Measurements from ENCODE around the gene SGCB.

SGCB gene

DNA sequence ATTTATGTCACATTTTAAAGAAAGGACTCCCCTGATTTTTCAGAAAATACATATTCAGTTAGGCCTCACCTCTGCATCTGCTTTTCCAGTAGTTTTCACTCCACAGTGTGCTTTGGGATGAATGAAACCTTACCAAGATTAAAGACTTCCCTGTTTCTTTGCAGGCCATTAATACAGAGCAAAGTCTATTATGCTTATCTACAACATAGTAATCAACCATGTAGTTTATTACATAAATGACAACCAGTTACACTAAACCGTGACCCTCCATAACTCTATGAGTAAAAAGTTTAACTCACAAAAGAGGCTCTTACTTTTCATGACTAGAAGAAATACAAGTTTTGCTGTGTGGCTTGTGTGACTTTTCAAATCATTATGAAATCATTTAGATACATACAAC is 20.3 kb downstream of the SGCB start:
- no peak for DNase-seq

DNA sequence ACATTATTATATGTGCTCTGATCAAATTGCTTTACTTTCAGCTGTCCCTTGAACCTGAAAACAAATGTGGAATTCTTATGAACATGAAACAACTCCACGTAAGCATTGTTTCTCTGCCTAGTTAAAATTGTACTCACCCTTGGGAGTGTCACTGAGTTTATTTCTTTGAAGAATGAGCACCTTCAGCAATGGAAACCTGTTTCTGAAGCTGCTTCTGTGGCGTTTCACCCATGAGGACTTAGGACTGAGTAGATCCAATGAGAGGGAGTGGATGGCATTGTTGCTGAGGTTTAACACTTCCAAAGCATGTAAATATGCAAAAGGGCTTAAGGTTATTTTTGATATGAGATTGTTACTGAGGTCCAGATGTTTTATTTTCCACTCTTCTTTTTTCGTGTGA is 21.1 kb downstream of the SGCB start:
- no peak for DNase-seq

DNA sequence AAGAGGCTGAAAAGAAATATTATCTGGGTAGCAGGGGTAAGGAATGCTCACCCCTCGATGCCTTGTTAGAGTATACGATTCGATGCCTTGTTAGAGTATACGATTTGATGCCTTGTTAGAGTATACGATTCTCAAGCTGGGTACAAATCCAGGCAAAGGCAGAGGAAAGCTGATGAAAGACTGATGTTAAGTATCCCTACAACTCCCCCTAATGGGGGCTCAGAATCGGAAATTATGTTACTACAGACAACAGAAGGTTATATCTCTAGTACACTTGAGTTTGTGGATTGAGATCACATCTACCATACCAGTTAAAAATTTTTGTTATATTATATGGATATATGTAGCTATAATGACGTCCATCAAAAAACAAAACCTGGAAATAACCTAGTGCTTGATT is 22.7 kb downstream of the SGCB start:
- no peak for DNase-seq

DNA sequence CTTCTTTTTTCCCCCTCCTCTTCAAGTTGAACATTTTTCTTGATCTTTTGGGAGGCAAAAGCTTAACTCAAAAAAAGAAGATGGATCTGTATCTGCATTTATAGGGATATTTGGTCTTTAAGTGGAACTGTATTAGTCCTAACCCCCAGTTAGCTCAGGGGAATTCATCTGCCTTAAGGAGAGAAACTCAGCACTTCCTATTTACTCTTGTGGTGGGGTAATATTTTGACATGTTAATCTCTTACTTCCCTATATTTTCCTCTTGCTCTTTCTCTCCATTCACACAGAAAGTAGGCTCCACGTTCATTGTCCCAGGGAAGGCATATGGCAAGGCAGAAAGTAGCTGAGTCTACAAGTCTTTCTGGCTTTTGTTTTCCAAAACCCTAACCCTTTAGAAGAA is 23.2 kb downstream of the SGCB start:
- no peak for DNase-seq

DNA sequence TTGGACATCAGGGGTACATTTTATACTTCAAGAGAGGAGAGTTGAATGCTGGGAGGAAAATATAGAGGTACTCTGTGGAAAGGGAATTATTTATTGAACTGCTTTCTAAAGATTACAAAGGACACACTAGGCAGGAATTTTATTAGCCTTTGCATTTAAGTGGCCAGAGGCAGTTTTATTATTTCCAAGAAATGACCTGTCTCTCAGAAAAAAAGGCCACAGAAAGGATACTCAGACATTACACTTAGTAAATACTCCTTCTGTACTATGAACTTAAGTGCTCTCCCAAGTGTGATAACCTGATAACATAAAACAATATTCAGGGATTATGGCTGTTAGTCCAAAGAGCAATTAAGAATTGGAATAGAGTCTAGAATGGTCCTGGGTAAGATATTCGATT is 25.4 kb downstream of the SGCB start:
- DNase-seq, result no peak

DNA sequence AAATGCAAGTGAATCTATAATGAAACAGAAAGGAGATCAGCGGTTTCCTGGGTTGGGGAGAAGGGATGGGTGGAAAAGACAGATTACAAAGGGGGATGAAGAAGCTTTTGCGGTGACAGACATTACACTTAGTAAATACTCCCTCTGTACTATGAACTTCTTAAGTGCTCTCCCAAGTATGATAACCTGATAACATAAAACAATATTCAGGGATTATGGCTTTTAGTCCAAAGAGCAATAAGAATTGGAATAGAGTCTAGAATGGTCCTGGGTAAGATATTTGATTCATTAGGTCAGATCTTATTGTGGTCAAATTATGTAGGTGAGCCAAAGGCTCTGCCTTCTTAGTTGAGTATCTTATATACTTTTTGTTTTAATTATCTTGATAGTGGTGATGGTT is 27.1 kb downstream of the SGCB start:
- no peak for DNase-seq

DNA sequence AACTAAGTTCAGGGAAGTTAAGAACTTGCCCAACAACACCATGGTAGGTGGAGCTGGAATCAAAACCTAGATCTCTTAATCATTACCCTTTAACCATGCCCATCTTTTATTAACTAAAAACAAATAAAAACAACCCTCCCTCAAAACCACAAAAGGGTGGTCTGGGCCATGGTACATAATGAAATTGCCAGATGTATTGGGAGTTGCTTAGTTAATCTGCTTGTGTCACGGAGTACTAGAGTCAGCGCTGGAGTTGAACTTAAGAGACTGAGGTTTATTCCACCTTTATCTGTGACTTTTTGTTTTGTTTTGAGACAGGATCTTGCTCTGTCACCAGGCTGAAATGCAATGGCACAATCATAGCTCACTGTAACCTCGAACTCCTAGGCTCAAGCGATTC is 31.2 kb downstream of the SGCB start:
- no peak for DNase-seq

DNA sequence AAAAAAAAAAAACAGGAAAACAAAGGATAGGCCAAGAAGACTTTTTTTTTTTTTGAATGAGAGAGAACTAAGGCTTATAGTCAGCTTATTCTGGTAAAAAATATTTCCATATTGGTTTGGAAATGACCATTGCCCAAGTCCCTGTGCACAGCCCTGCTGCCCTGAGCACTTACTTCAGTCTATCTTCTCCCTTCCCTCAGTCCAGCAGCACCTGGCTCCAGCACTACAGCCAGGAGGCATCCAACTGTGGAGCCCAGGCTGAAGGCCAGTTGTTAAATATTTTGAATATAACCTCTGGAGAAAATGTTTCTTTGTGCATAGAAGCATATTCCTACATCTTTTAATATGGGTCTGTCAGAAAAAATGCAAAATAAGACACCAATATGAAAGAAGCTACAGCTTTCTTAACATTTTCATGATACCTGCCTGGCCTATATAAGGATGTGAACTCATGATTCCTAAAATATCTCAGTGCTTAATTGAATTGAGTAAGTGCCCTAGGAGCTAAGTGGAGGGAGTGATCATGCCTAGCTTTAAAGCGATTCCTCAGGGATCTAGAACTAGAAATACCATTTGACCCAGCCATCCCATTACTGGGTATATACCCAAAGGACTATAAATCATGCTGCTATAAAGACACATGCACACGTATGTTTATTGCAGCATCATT is 32.4 kb downstream of the SGCB start:
- no peak for DNase-seq

DNA sequence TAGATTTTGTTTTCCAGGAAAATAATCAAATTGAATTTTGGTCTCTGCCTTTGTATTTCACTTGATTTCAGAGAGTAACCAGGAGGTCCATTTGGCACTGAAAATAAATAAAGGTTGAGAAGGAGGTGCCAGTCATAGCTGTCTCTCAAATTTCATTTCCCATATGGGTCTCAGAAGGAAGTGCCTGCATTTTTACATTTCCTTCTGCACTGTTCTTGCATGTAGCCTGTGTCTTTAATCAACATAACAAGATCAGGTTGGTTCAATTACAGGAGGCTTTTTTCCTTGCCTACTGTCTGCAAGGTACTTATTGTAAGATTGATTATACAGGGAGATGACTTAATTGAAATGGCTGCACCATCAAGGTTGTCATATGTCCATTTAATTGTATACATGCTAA is 33.7 kb downstream of the SGCB start:
- no peak for DNase-seq

DNA sequence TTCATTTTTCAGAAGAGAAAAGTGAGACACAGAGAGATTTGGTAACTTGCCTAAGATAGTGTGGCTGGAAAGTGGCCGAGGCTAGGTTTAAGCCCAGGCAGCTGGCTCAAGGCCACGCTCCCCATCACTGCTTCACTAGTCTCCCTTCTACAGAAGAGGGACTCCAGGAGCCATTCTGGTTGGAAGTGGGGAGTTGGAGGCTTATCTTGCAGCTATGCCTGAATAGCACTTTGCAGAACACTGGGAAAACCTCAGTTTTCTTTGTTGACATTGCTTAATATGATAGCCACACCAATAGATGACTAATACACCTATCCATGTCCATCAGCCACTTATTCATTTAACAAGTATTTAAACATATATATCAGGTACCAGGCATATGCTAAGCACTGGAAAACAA is 36.5 kb downstream of the SGCB start:
- no peak for DNase-seq

DNA sequence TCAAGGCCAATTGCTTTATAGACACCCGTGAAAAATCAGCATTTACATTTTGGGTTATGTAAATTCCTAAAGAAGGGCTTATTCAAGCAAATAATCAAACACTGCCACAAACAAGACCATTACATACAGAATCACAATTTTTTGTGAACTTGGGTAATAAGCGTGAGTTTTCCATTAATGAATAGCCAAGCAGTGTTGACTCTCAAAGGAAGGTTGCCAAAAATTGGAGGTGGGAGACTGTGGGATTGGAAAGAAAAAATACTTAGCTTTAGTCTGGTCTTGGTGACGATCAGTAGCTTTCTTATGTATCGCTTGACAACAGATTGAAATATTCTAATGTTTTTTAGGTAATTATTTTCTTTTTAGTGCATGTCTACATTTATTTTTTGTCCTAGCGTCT is 38.8 kb downstream of the SGCB start:
- DNase-seq, result no peak

DNA sequence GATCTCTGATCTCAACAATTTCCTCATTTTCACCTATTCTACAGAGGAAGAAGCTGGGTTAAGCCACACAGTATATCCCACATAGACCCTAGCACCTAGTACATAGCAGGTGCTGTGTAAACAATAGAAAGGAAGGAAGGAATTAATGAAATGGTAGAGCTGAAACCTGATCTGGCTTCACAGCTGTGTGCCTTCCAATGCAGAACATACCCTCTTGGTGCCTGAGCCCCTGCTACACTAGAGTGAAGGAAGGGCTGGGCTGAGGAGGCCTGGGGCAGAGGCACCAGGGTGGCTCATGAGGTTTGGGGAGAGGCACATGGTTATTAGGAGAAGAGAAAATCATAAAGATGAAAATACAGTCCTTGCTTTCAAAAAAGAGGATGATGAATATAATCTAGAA is 39.3 kb downstream of the SGCB start:
- DNase-seq, result no peak

DNA sequence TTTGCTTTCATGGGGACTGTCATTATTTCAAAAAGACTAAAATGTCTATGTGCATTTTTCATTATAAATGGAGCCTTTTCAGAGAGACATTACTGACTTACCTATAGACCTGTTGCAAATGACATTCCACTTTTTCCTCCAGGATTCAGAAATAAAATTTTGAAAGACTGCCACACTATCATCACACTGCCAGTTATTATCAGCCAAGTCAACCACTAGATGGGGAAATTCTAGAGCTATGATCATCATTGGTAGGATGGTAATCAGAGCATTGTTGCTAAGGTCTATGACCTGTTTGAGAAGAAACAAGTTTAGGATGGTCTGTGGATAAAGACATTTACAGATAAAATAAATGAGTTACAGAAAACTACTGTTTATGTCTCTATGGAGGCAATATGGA is 40.5 kb downstream of the SGCB start:
- no peak for DNase-seq

DNA sequence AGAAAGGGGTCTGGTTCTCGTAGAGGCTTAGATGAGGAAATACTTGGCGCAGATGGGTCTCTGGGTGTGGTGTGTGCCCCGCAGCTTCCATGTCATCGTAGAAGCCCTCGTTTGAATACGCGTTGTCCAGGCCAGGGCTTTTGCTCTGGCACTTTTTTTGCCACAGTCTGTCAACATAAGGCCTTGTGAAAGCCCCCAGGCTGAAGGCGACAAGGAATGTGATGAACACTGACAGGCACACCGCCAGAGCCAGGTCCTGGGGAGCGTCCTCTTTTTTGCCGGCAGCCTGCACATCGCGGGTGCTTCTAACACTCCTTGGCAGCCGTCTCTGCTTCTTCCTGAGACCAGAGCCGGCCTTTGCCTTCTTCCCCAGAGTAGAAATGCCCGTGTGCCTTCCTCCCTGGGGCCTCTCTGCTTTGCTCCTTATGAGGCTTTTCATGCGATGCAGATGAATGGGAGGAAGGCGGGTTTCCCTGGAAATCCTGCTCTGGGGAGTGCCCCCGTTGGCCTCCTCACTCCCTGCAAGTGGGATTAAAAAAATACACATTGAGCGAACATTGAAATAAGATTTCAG is 42.4 kb downstream of the SGCB start:
- DNase-seq, result no peak

Measured in CD4-positive, alpha-beta T cell treated with Interleukin-1 beta for 1 hour (primary cell).